Measurements from ENCODE around the gene SPATA24.
"Not testable (repeated sequence)": the region's sequence is repeated elsewhere in the genome, so short reads cannot be mapped to it uniquely, and the experiment has no call there.

Gene SPATA24

GRCh38 chr5:139415869-139416268 is 12.0 kb upstream of the SPATA24 start:
- peaks cover 44% of the 10 kb centered on the region for H3K36me3 ChIP-seq (ENCODE audit: control insufficient read depth, insufficient read depth, low read length)
- H3K4me3 ChIP-seq (ENCODE audit: extremely low read depth, insufficient read depth, low read length, poor library complexity, severe bottlenecking) = no peak overlapping the region
- H3K27ac ChIP-seq (ENCODE audit: low read depth, low read length, severe bottlenecking) = no peak overlapping the region
- H3K9me3 ChIP-seq (ENCODE audit: control insufficient read depth, low read length) = no peaks in the 10 kb centered on the region
- H3K4me1 ChIP-seq (ENCODE audit: control insufficient read depth, insufficient read depth, low read length, poor library complexity, severe bottlenecking) = no peaks in the 10 kb centered on the region

DNA sequence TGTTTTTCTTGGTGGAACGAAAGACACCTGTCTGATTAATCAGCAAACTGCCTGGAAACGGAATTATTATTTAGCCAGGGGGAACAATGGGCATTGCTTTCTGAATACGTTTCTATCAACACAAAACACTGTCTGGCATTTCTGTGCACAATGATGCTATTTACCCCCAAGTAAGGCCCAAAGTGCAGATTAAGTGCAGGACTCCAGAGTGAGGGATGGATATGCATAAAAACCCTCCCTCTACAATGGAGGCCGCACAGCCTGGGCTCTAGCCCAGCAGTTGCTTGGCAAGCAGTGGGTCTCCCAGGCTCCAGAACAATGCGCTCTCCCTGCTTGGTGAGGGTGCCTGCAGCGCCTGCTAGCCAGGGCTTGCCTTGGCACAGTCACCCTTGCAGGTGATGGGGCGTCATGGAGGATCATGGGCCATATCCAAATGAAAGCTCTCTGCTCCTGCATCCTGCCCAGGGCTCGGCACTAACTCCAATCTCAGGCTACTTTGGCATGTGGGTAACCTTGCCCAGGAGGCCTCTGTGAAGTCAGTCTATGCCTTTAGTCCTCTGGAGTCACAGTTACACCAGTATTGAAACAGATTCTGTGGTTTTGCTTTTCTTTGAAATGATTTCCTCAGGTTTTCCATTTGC is 11.5 kb upstream of the SPATA24 start:
- no peaks in the 10 kb centered on the region for H3K9me3 ChIP-seq (ENCODE audit: control insufficient read depth, low read length)
- H3K36me3 ChIP-seq (ENCODE audit: control insufficient read depth, insufficient read depth, low read length) = peaks cover 44% of the 10 kb centered on the region
- WGBS, 2 experiments (ENCODE audit: insufficient coverage in 2 of 2) = 94 to 100% methylated on average over 4 of the region's 8 CpGs
- H3K27ac ChIP-seq (ENCODE audit: low read depth, low read length, severe bottlenecking) = no peak overlapping the region
- H3K4me3 ChIP-seq (ENCODE audit: extremely low read depth, insufficient read depth, low read length, poor library complexity, severe bottlenecking) = no peak overlapping the region
- H3K4me1 ChIP-seq (ENCODE audit: control insufficient read depth, insufficient read depth, low read length, poor library complexity, severe bottlenecking) = no peaks in the 10 kb centered on the region

DNA sequence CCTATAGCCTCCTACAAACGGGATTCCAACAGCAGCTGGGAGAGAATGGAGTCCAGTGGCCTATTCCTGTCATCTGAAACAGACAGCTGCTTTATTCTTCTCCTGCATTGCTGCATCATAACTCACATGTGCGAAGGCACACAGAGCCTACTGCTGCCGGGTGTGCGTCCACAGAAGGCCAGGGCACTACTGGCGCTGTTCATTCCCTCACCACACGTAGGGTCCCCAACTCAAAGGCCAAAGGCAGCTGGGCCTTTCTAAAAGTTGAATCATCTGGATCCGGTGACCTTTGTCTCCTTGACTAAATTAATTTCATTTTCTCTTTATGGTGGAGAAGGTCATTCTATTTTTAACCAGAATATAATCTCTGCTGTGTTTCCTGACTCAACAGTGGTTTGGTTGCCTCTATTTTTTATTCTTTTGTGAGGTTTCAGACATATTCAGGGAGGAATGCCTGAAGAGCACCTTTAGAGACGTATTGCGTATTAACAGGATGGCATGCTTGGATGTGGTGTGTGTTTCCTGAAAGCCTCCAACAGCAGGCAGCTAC is 10.8 kb upstream of the SPATA24 start:
- WGBS, 2 experiments (ENCODE audit: insufficient coverage in 2 of 2) = 96 to 100% methylated on average over 6 to 8 of the region's 9 CpGs
- Histone ChIP-seq H3K4me3 (ENCODE audit: extremely low read depth, insufficient read depth, low read length, poor library complexity, severe bottlenecking) (no peak overlapping the region), H3K27ac (ENCODE audit: low read depth, low read length, severe bottlenecking) (no peak overlapping the region), H3K36me3 (ENCODE audit: control insufficient read depth, insufficient read depth, low read length) (peaks cover 40% of the 10 kb centered on the region), H3K9me3 (ENCODE audit: control insufficient read depth, low read length) (no peaks in the 10 kb centered on the region), H3K4me1 (ENCODE audit: control insufficient read depth, insufficient read depth, low read length, poor library complexity, severe bottlenecking) (no peaks in the 10 kb centered on the region)

- Histone ChIP-seq H3K4me3 (ENCODE audit: extremely low read depth, insufficient read depth, low read length, poor library complexity, severe bottlenecking) (no peak overlapping the region), H3K36me3 (ENCODE audit: control insufficient read depth, insufficient read depth, low read length) (peaks cover 34% of the 10 kb centered on the region), H3K4me1 (ENCODE audit: control insufficient read depth, insufficient read depth, low read length, poor library complexity, severe bottlenecking) (no peaks in the 10 kb centered on the region), H3K27ac (ENCODE audit: low read depth, low read length, severe bottlenecking) (no peak overlapping the region), H3K9me3 (ENCODE audit: control insufficient read depth, low read length) (no peaks in the 10 kb centered on the region)
- 95 to 100% methylated on average over 4 of the region's 6 CpGs for WGBS, 2 experiments (ENCODE audit: insufficient coverage in 2 of 2)
Observed at GRCh38 chr5:139413963-139414362, 10.1 kb upstream of the SPATA24 start.

DNA sequence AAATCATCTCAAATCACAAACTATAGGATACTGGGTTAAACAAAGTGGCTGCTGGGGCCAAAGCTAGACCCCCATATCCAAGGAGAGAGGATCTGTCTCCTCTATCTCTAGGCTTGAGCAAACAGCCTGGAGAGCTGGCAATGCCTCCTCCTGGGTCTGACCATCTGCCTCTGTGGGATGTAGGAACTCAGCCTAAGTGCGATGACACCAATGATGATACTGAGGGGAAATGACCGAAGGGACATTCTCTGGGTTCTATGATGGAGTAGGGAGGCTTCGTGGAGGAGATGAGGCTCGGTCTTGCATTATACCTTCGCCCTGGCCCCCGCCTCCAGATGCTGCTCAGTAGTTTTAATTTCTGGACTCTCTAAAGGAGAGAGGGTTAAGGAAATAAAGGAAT is 9.3 kb upstream of the SPATA24 start:
- 98 to 100% methylated on average over 3 to 6 of the region's 6 CpGs for WGBS, 2 experiments (ENCODE audit: insufficient coverage in 2 of 2)
- no peak overlapping the region for H3K4me3 ChIP-seq (ENCODE audit: extremely low read depth, insufficient read depth, low read length, poor library complexity, severe bottlenecking)
- no peaks in the 10 kb centered on the region for H3K9me3 ChIP-seq (ENCODE audit: control insufficient read depth, low read length)
- H3K36me3 ChIP-seq (ENCODE audit: control insufficient read depth, insufficient read depth, low read length) = peaks cover 26% of the 10 kb centered on the region
- no peaks in the 10 kb centered on the region for H3K4me1 ChIP-seq (ENCODE audit: control insufficient read depth, insufficient read depth, low read length, poor library complexity, severe bottlenecking)
- H3K27ac ChIP-seq (ENCODE audit: low read depth, low read length, severe bottlenecking) = no peak overlapping the region

GRCh38 chr5:139410993-139411828 is 7.3 kb upstream of the SPATA24 start:
- Histone ChIP-seq H3K4me3 (ENCODE audit: extremely low read depth, insufficient read depth, low read length, poor library complexity, severe bottlenecking) (no peak overlapping the region), H3K4me1 (ENCODE audit: control insufficient read depth, insufficient read depth, low read length, poor library complexity, severe bottlenecking) (no peaks in the 10 kb centered on the region), H3K27ac (ENCODE audit: low read depth, low read length, severe bottlenecking) (no peak overlapping the region), H3K36me3 (ENCODE audit: control insufficient read depth, insufficient read depth, low read length) (peaks cover 12% of the 10 kb centered on the region), H3K9me3 (ENCODE audit: control insufficient read depth, low read length) (no peaks in the 10 kb centered on the region)
- WGBS, 2 experiments (ENCODE audit: insufficient coverage in 2 of 2) = 91 to 98% methylated on average over 9 to 11 of the region's 17 CpGs

GRCh38 chr5:139410121-139410992 is 6.5 kb upstream of the SPATA24 start:
- Histone ChIP-seq H3K27ac (ENCODE audit: low read depth, low read length, severe bottlenecking) (no peak overlapping the region), H3K4me1 (ENCODE audit: control insufficient read depth, insufficient read depth, low read length, poor library complexity, severe bottlenecking) (no peaks in the 10 kb centered on the region), H3K4me3 (ENCODE audit: extremely low read depth, insufficient read depth, low read length, poor library complexity, severe bottlenecking) (no peak overlapping the region), H3K36me3 (ENCODE audit: control insufficient read depth, insufficient read depth, low read length) (peaks cover 6% of the 10 kb centered on the region), H3K9me3 (ENCODE audit: control insufficient read depth, low read length) (no peaks in the 10 kb centered on the region)
- WGBS, 2 experiments (ENCODE audit: insufficient coverage in 2 of 2) = 84 to 97% methylated on average over 3 to 4 of the region's 6 CpGs

GRCh38 chr5:139409116-139409515 is 5.2 kb upstream of the SPATA24 start:
- not testable (repeated sequence) for H3K36me3 ChIP-seq (ENCODE audit: control insufficient read depth, insufficient read depth, low read length); H3K9me3 ChIP-seq (ENCODE audit: control insufficient read depth, low read length); H3K27ac ChIP-seq (ENCODE audit: low read depth, low read length, severe bottlenecking); H3K4me1 ChIP-seq (ENCODE audit: control insufficient read depth, insufficient read depth, low read length, poor library complexity, severe bottlenecking); H3K4me3 ChIP-seq (ENCODE audit: extremely low read depth, insufficient read depth, low read length, poor library complexity, severe bottlenecking)
- WGBS, 2 experiments (ENCODE audit: insufficient coverage in 2 of 2) = 100% methylated on average over 1 of the region's 5 CpGs

GRCh38 chr5:139408191-139408590 is 4.3 kb upstream of the SPATA24 start:
- H3K9me3 ChIP-seq (ENCODE audit: control insufficient read depth, low read length) = no peaks in the 10 kb centered on the region
- H3K4me3 ChIP-seq (ENCODE audit: extremely low read depth, insufficient read depth, low read length, poor library complexity, severe bottlenecking) = no peak overlapping the region
- WGBS, 2 experiments (ENCODE audit: insufficient coverage in 2 of 2) = 80 to 89% methylated on average over 1 to 2 of the region's 7 CpGs
- H3K27ac ChIP-seq (ENCODE audit: low read depth, low read length, severe bottlenecking) = no peak overlapping the region
- peaks cover 3% of the 10 kb centered on the region for H3K36me3 ChIP-seq (ENCODE audit: control insufficient read depth, insufficient read depth, low read length)
- H3K4me1 ChIP-seq (ENCODE audit: control insufficient read depth, insufficient read depth, low read length, poor library complexity, severe bottlenecking) = peaks cover 6% of the 10 kb centered on the region

DNA sequence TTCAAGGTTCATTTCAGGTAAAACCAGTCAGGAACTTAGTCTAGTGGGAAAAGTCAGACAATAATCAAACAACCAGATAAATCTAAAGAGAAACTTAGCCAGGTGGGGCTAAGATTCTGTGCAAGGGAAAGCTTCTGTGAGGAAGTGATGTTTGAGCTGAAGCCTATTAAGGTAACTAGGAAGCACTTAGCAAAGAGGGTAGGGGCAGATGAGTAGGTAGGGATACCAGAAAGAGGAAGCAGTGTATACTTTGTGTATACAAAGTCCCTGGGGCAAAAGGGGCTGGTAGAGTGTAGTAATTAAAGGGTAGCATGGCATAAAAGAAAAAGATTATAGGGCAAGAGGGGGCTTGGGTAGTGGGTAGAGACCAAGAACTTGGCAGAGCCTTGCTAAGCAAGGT is 3.6 kb upstream of the SPATA24 start:
- no peaks in the 10 kb centered on the region for H3K9me3 ChIP-seq (ENCODE audit: control insufficient read depth, low read length)
- peaks cover 6% of the 10 kb centered on the region for H3K4me1 ChIP-seq (ENCODE audit: control insufficient read depth, insufficient read depth, low read length, poor library complexity, severe bottlenecking)
- H3K36me3 ChIP-seq (ENCODE audit: control insufficient read depth, insufficient read depth, low read length) = no peaks in the 10 kb centered on the region
- no peak overlapping the region for H3K27ac ChIP-seq (ENCODE audit: low read depth, low read length, severe bottlenecking)
- no peak overlapping the region for H3K4me3 ChIP-seq (ENCODE audit: extremely low read depth, insufficient read depth, low read length, poor library complexity, severe bottlenecking)

Measured in mesodermal cell (in vitro differentiated cells).